BJ (cell line): Measurements from ENCODE around the gene WFDC5. TPM values are rescaled to one million over a fixed set of nuclear protein-coding genes. Genes with fewer than 3 reads are reported as not detected.
A peak's percentile ranks its signal among the peaks of the same experiment; 100 is the strongest.

ENCODE experiments used
- CTCF ChIA-PET: fragments of 350-600 bp; formaldehyde crosslinking; extraction: SDS; loops from one replicate; lab custom pipeline; 2021; ENCODE audit warnings: antibody characterized with exemption, inconsistent platforms; lab: Yijun Ruan, JAX
- POLR2A ChIA-PET: fragments of 300-600 bp; sonication (Branson Sonifier 250); formaldehyde crosslinking; extraction: SDS; loops from one replicate; lab custom pipeline; 2021; ENCODE audit warnings: antibody characterized with exemption; lab: Charles Lee
- DNase-seq: peaks from one replicate; pipeline ENCODE4 v3.0.0-alpha.2; 2011; ENCODE audit warnings: low read depth
- H3K27me3 ChIP-seq: 2 replicates; pipeline ENCODE4 v1.6.0; 2011; ENCODE audit warnings: low read length; ENCODE audit not compliant: control insufficient read depth, insufficient read depth
- H3K36me3 ChIP-seq: 2 replicates; pipeline ENCODE4 v1.5.1; 2011; ENCODE audit warnings: low read length; ENCODE audit not compliant: control insufficient read depth, insufficient read depth
- H3K4me3 ChIP-seq: 2 replicates; pipeline ENCODE4 v1.5.1; 2011; ENCODE audit warnings: low read depth, mild to moderate bottlenecking, control low read depth, low read length
- polyA plus RNA-seq: library from polyadenylated mRNA; depleted of rRNA; stranded (reverse); fragments of >200 nt; gene quantifications from 2 replicates; pipeline ENCODE4 v1.2.3, GENCODE V29; 2011
- TF ChIP-seq, protein P1 (sequence below): IDR thresholded peaks from 2 replicates; pipeline ENCODE4 v1.5.1; 2011; ENCODE audit warnings: low read depth, mild to moderate bottlenecking, control low read depth, inconsistent platforms, low read length, moderate library complexity; ENCODE audit not compliant: insufficient read depth

The WFDC5 gene
- polyA plus RNA-seq, 1 experiment, result not detected

DNA sequence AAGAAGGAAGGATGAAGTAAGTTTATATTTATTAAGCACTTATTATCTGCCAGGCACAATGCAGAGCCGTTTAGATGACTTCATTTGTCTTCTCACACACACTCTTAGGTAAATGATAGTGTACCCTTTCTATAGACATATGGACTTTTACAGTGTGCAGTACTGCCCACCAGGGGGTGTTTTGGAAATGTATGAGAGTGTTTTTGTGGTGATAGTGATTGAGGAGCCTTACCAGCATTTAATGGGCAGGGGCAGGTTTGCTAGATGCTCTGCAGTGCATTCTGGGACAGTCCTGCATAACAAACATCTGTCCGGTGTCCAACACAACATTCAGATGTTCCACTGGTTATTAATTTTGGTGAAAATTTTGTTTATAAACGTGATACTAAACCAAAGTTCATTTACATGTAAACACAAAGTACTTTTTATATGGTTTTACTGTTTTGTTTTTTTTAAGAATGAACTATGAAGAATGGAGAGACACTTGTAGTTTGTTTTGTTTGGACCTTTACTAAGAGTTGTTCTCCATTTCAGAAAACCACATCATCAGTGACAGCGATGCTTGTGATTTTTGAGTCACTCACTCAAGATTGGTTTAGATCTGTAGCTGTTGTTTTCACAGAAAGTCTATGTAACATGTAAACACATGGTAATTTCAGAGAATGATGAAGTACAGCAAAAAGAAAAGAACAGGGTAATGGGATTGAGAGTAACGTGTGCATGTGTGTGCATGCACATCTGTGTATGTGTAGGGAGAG, 33.9 kb downstream of the WFDC5 start:
- H3K36me3 ChIP-seq, result 0 out of 2 replicates have a peak, but pooled peaks cover 1% of the 10 kb centered on the region
- ChIA-PET CTCF (interaction anchor here (0.9 kb wide), 1 partner anchor 9 kb away, joined by 3 read pairs; no protein-coding TSS in a partner anchor), POLR2A (no interaction called here)
- H3K4me3 ChIP-seq, result no peak overlapping the region
- no peak for DNase-seq
- H3K27me3 ChIP-seq, result no peaks in the 10 kb centered on the region
- TF ChIP-seq, protein P1, sequence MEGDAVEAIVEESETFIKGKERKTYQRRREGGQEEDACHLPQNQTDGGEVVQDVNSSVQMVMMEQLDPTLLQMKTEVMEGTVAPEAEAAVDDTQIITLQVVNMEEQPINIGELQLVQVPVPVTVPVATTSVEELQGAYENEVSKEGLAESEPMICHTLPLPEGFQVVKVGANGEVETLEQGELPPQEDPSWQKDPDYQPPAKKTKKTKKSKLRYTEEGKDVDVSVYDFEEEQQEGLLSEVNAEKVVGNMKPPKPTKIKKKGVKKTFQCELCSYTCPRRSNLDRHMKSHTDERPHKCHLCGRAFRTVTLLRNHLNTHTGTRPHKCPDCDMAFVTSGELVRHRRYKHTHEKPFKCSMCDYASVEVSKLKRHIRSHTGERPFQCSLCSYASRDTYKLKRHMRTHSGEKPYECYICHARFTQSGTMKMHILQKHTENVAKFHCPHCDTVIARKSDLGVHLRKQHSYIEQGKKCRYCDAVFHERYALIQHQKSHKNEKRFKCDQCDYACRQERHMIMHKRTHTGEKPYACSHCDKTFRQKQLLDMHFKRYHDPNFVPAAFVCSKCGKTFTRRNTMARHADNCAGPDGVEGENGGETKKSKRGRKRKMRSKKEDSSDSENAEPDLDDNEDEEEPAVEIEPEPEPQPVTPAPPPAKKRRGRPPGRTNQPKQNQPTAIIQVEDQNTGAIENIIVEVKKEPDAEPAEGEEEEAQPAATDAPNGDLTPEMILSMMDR, result peak; percentile 54

GRCh38 chr20:45077559-45077958, 37.4 kb downstream of the WFDC5 start:
- Histone ChIP-seq H3K36me3 (peaks cover 7% of the 10 kb centered on the region), H3K27me3 (no peaks in the 10 kb centered on the region), H3K4me3 (no peak overlapping the region)
- TF ChIP-seq, protein P1, result no peak
- no peak for DNase-seq
- POLR2A ChIA-PET, result no interaction called here
- CTCF ChIA-PET, result interaction anchor here (1.9 kb wide), 1 partner anchor 10 kb away, joined by 5 read pairs; no protein-coding TSS in a partner anchor

DNA sequence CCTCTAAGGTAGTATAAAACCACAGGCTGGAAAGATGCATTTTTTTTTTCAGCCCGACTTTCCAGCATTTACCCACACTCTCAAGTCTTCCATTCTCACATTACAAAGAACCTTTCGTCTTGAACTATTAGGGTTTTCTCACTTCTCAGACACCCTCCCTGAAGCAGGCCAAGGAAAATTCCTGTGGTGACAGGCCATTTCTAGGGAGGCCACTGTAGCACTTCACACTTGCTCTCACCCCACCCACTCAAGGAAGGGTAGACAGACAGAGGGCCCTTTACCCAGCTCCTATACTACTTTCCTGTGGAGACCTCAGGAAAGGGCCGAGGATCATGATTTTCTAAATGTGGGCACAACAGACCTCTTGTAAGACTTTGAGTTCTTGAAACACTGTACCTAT, 41.8 kb downstream of the WFDC5 start:
- Histone ChIP-seq H3K4me3 (no peak overlapping the region), H3K27me3 (no peaks in the 10 kb centered on the region), H3K36me3 (peaks cover 6% of the 10 kb centered on the region)
- TF ChIP-seq, protein P1, result no peak
- ChIA-PET POLR2A (no interaction called here), CTCF (interaction anchor here (1.3 to 2.5 kb wide), 2 partner anchors 22 to 24 kb away, joined by 3 to 11 read pairs; no protein-coding TSS in a partner anchor)
- no peak for DNase-seq

- Histone ChIP-seq H3K27me3 (no peaks in the 10 kb centered on the region), H3K36me3 (peaks cover 6% of the 10 kb centered on the region), H3K4me3 (no peak overlapping the region)
- CTCF ChIA-PET, result interaction anchor here (1.3 to 2.5 kb wide), 5 partner anchors 9 to 28 kb away, joined by 3 to 11 read pairs (median 4); no protein-coding TSS in a partner anchor
- TF ChIP-seq, protein P1, result no peak
- DNase-seq, result no peak
- POLR2A ChIA-PET, result no interaction called here
Measured at GRCh38 chr20:45072066-45072465, 42.9 kb downstream of the WFDC5 start.

GRCh38 chr20:45070932-45071632, 43.9 kb downstream of the WFDC5 start:
- Histone ChIP-seq H3K27me3 (no peaks in the 10 kb centered on the region), H3K4me3 (no peak overlapping the region), H3K36me3 (peaks cover 6% of the 10 kb centered on the region)
- TF ChIP-seq, protein P1, result no peak
- no peak for DNase-seq
- ChIA-PET CTCF (interaction anchor here (0.8 to 2.5 kb wide), 8 partner anchors 8 to 276 kb away, joined by 3 to 11 read pairs (median 4); no protein-coding TSS in a partner anchor), POLR2A (no interaction called here)
